Suprapubic skin (tissue), 3 donors: ENCODE data around the gene KDM4B.

ENCODE experiments used
- CTCF ChIP-seq, 2 donors: fragments of 200-600 bp in 1 of 2; fragments of 450-650 bp in 1 of 2; sonication (generic) in 1 of 2; IDR thresholded peaks; one replicate each; pipeline ENCODE4 v1.5.1; 2016 to 2019; ENCODE audit warnings: antibody characterized with exemption in 2 of 2, mild to moderate bottlenecking in 1 of 2, moderate library complexity in 1 of 2
- EP300 ChIP-seq: sonication (generic); formaldehyde crosslinking; IDR thresholded peaks from one replicate; pipeline ENCODE4 v1.6.1; 2017; ENCODE audit warnings: antibody characterized with exemption
- POLR2A ChIP-seq, 2 donors: fragments of 450-650 bp; IDR thresholded peaks; one replicate each; pipeline ENCODE4 v1.6.1; 2017; ENCODE audit warnings: antibody characterized with exemption in 2 of 2, mild to moderate bottlenecking in 2 of 2, moderate library complexity in 2 of 2

GRCh38 chr19:5153601-5154128 lies 184.8 kb downstream of the KDM4B start:
- no peak for TF ChIP-seq CTCF (IDR thresholded peaks at IDR 0.05)
- no peak for TF ChIP-seq EP300
- no peak for TF ChIP-seq POLR2A (IDR thresholded peaks at IDR 0.05)
